ENCODE data around the gene MT1G.
"Not testable (repeated sequence)": the region's sequence is repeated elsewhere in the genome, so short reads cannot be mapped to it uniquely, and the experiment has no call there.

GRCh38 chr16:56671691-56672090 lies 3.8 kb upstream of the MT1G start:
- not testable (repeated sequence) for TF ChIP-seq POLR2A, CTCF (IDR thresholded peaks at IDR 0.05)

Data from adrenal gland (tissue), 5 donors.